HG03097 (cell line): ENCODE measurements around the gene DCTN2.
"Not testable (repeated sequence)": the region's sequence is repeated elsewhere in the genome, so short reads cannot be mapped to it uniquely, and the experiment has no call there.

Experiments used
- ATAC-seq: cut with Tn5 transposase; IDR thresholded peaks from one replicate; pipeline ENCODE4 v1.9.1; 2021; ENCODE audit not compliant: unreplicated experiment, low FRiP score

DCTN2 gene

DNA sequence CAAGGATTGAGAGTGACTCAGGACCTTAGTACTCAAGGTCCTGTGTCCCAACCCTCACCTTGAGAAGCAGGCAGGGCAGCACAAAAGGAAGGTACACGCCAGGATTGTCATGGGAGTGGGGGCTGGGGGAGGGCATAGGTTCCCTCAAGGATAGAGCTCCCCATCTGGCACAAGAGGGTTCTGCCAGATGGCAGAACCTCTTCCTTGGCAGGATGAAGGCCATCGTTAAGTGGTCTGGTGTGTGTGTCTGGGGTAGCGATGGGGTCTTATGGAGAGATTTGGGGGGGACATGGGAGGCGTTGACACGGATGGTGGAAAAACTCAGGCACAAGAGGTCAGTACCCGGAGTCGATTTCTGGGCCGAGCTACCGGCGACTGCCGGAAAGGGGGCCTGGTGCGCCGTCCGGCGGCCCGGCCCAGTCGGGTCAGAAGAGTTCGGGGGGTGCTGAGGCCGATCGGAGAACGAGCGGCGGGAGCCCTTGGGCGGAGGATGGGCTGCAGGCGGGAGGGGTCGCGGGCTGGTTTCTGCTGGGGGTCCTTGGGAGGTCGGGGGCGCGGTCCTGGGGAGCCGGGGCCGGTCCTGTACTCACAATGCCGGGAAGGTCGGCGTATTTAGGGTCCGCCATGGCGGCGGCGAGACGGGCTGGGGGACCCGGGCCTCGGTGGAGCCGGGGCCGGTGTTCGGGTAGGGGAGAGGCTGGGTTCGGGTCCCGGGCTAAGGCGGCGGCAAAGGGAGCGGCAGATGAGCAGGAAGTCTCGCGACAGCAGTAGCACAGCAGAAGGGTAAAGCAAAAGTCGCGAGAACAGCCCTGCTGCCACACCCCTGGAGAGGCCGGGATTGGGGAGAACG is at the start of gene DCTN2:
TSS of gene DCTN2 (minus strand) at position 755 of the 850 bp plus-strand sequence. CDS start at position 626, 129 bp downstream.
- peak; percentile 95 for ATAC-seq

- no peak for ATAC-seq
These were observed 46.2 kb upstream of the DCTN2 start for GRCh38 chr12:57593187-57593586.

DNA sequence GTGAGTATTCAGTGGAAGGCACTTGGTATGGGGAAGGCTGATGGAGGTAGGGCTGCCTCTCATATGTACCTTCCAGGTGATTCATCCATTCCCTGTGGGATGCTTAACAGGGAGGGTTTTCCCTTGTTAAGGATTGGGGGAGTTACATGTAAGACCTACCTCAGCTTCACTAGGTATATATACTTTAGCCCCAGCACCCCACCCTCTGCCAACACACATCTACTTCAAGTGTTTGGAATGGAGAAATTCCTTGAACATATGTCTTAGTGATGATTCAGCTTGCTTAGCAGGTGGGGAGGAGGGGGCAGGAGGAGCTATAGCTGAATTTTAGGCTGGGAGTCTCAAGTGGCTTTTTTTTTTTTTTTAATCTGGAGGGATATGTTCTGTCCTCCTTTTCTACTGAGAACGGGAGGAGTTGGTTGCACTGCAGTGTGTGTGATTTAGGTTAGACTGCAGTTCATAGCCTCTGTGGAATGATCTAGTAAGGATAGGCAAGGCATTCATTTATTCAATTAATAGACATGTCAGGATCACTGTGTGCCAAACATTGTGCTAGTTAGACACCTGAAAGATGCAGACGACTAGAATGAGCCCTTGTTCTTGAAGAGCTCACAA is 45.7 kb upstream of the DCTN2 start:
- no peak for ATAC-seq

DNA sequence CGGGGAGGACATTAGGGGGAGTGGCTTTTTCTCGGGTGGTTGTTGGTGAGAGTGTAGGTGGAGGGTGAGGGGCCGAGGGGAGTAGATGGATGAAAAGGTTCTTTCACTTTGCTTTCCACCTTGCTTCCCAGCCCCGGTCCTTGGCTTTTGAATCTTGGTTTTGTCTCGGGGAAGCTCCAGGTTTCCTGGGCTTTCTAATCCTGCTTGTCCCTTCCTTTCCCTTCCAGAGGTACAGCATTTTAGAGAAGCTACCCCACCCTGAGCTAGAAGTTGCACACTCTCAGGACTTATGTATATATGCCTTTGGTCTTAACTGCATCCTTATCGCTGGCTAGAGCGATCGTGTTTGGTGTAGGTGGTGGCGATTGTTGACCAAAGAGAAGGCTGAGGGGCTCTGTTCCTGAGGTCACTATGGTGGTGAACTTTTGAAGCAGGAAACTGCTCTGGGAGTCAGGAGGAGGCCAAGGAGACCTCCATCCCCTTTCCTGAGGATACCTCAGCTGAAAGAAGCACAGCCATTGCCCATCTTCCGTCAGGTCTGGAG is 44.9 kb upstream of the DCTN2 start:
- no peak for ATAC-seq

GRCh38 chr12:57590864-57591781 is 44.1 kb upstream of the DCTN2 start, which contains the start of gene PIP4K2C:
Gene PIP4K2C, plus strand, starts transcription at chr12:57591192. Its CDS starts 98 bp downstream, at chr12:57591290.
- ATAC-seq = peak; percentile 82

- no peak for ATAC-seq
These were observed 43.5 kb upstream of the DCTN2 start for GRCh38 chr12:57590479-57590863.

- not testable (repeated sequence) for ATAC-seq
These were observed 42.1 kb upstream of the DCTN2 start for GRCh38 chr12:57588951-57589610.

GRCh38 chr12:57586832-57587429 is 39.9 kb upstream of the DCTN2 start:
- ATAC-seq = no peak

GRCh38 chr12:57586128-57586527 is 39.1 kb upstream of the DCTN2 start:
- ATAC-seq = no peak

- no peak for ATAC-seq
These were observed 38.2 kb upstream of the DCTN2 start for GRCh38 chr12:57585156-57585555.

DNA sequence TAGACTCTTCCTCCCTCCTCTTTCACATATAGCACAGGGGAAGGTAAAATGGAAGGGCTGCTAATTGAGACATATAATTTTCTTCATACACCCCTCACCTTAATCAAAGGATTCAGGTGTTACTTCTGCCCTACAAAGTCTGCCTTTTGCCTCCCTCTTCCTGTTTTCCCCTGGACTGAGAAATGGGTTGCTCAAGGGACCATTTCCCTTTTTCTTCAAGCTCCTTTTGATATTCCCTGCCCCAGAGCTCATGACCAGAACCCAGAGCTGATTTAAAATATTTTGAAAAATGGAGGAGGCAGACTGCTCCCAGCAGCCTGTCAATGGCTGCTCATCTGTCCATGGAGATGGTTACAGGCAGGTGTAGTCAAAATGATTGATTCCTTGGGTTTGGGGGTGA is 37.7 kb upstream of the DCTN2 start:
- no peak for ATAC-seq

DNA sequence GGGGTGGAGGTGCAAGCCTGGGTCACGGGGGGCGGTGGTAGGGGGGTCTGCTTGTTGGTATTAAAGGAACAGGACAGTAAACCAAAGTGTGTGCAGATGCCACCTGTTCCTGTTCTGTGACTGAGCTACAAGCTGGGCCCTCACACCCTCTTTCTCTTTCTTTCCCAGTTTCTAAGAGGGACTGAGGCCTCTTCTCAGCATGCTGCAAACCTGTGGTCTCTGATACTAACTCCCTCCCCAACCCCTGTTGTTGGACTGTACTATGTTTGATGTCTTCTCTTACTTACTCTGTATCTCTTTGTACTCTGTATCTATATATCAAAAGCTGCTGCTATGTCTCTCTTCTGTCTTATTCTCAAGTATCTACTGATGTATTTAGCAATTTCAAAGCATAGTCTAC is 37.1 kb upstream of the DCTN2 start:
- ATAC-seq = no peak

GRCh38 chr12:57583008-57583831 is 36.2 kb upstream of the DCTN2 start:
- ATAC-seq = peak; percentile 87

DNA sequence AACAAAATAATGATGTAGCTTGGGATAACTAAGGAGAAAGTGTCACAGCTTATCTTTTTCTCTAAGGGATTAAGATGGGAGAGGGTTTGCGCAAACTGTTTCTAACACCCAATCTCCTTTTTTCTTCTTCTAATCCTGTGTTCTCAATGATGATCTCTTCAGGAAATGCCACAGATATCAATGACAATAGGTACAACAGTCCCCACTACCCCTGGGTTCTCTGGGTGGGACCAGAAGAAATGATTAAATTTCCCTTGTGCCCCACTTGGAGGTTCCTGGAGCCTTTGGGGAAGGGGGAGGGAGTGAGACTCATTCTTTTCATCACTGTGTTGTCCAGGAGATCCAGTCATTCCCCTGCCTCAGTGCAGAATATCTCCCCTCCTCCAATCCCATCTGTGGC is 35.4 kb upstream of the DCTN2 start:
- no peak for ATAC-seq

- no peak for ATAC-seq
These were observed 34.8 kb upstream of the DCTN2 start for GRCh38 chr12:57581802-57582201.

GRCh38 chr12:57580466-57580795 is 33.4 kb upstream of the DCTN2 start:
- no peak for ATAC-seq

DNA sequence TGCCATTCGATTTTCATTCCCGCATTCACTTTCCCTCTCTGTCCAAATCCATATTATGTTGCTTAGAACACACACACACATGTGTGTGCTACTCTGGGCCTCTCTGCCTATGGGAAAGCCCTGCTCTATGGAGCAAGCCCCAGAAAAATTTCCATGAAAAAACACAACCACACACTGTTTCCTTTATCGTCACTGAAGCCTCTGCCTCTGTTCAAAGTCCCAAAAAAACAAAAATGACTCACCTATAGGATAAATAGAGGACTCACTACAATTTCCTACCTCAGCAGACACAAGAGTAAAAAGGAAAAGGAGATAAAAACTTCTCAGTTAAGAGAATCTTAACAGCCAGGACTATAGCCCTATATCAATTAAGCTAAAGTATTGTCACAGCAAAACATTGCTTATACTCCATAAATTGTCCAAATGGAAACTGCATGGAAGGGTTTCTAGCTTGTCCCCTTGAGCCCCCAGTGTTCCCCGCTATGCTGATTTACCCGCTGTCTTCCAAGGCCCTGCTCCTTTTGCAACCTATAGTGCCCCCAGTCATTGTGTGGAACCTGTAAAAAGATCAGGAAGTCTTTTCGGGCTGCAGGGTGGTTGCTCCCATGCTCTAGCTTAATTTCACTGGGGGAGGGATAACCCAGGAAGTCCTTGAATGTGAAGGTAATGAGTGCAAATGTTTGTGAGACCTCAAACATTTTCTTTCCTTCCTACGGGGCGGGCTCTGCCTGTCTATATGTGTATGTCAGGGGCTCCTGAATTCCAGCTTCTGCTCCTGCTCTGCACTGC is 32.9 kb upstream of the DCTN2 start:
- ATAC-seq = no peak

GRCh38 chr12:57579011-57579410 is 32.0 kb upstream of the DCTN2 start:
- no peak for ATAC-seq
